DOHH2 (cell line): ENCODE results near the gene NFYC.

Source experiments
- H3F3A ChIP-seq: fragments of 200-600 bp; sonication (generic), shearing (Covaris generic); 2 replicates; pipeline ENCODE4 v1.6.0; 2016; ENCODE audit warnings: antibody characterized with exemption, mild to moderate bottlenecking; ENCODE audit not compliant: control insufficient read depth, insufficient read depth
- H3K27ac ChIP-seq: fragments of 200-600 bp; sonication (generic); 2 replicates; pipeline ENCODE4 v1.5.1; 2014; ENCODE audit warnings: low read depth, mild to moderate bottlenecking, low read length, moderate library complexity
- H3K27me3 ChIP-seq: fragments of 200-600 bp; sonication (generic); 2 replicates; pipeline ENCODE4 v1.6.1; 2014; ENCODE audit warnings: mild to moderate bottlenecking, low read length, mixed read lengths; ENCODE audit not compliant: control insufficient read depth
- H3K36me3 ChIP-seq: fragments of 200-600 bp; sonication (generic); 2 replicates; pipeline ENCODE4 v1.6.1; 2014; ENCODE audit warnings: mild to moderate bottlenecking, low read length, moderate library complexity, mixed read lengths; ENCODE audit not compliant: control insufficient read depth
- H3K4me1 ChIP-seq: fragments of 200-600 bp; sonication (generic); 2 replicates; pipeline ENCODE4 v1.6.1; 2014; ENCODE audit warnings: mild to moderate bottlenecking, low read length, mixed read lengths; ENCODE audit not compliant: control insufficient read depth
- H3K4me2 ChIP-seq: fragments of 200-600 bp; sonication (generic); 2 replicates; pipeline ENCODE4 v1.6.0; 2014; ENCODE audit warnings: mild to moderate bottlenecking, low read length, moderate library complexity
- H3K4me3 ChIP-seq: fragments of 200-600 bp; sonication (generic); 2 replicates; pipeline ENCODE4 v1.5.1; 2014; ENCODE audit warnings: mild to moderate bottlenecking, low read length, mixed read lengths
- H3K79me2 ChIP-seq: fragments of 200-600 bp; sonication (generic); 2 replicates; pipeline ENCODE4 v1.6.1; 2014; ENCODE audit warnings: mild to moderate bottlenecking, low read length, mixed read lengths; ENCODE audit not compliant: control insufficient read depth
- H3K9me2 ChIP-seq: fragments of 200-600 bp; sonication (generic); replicated peaks from 2 replicates; pipeline ENCODE4 v1.6.1; 2014; ENCODE audit warnings: mild to moderate bottlenecking, low read length, mixed read lengths; ENCODE audit not compliant: control insufficient read depth
- H3K9me3 ChIP-seq: fragments of 200-600 bp; sonication (generic); 2 replicates; pipeline ENCODE4 v1.6.1; 2014; ENCODE audit warnings: antibody characterized with exemption, low read length, mixed read lengths; ENCODE audit not compliant: control insufficient read depth, insufficient read depth
- H4K20me1 ChIP-seq: fragments of 200-600 bp; sonication (generic); 2 replicates; pipeline ENCODE4 v1.6.0; 2014; ENCODE audit warnings: low read depth, mild to moderate bottlenecking, antibody characterized with exemption, low read length, moderate library complexity; ENCODE audit not compliant: control insufficient read depth, insufficient read depth
- EZH2phosphoT487 ChIP-seq: fragments of 200-600 bp; sonication (generic); IDR thresholded peaks from 2 replicates; pipeline ENCODE4 v1.6.1; 2017; ENCODE audit warnings: borderline replicate concordance, mild to moderate bottlenecking, antibody characterized with exemption, low read length, moderate library complexity, mixed read lengths
- TF ChIP-seq, protein P1 (sequence below): fragments of 200-600 bp; sonication (generic); IDR thresholded peaks from one replicate; pipeline ENCODE4 v1.5.1; 2014; ENCODE audit warnings: antibody characterized with exemption, mild to moderate bottlenecking, low read depth, low read length; ENCODE audit not compliant: poor library complexity, severe bottlenecking

NFYC gene

GRCh38 chr1:40782371-40782956 lies 91.0 kb downstream of the NFYC start:
- H3K27ac ChIP-seq = no peak overlapping the region
- no peaks in the 10 kb centered on the region for H3K9me2 ChIP-seq
- H3K79me2 ChIP-seq = no peaks in the 10 kb centered on the region
- H3K4me1 ChIP-seq = no peaks in the 10 kb centered on the region
- no peaks in the 10 kb centered on the region for H3K36me3 ChIP-seq
- H3K4me3 ChIP-seq = no peak overlapping the region
- H3K9me3 ChIP-seq = no peaks in the 10 kb centered on the region
- H3K27me3 ChIP-seq = peaks cover 26% of the 10 kb centered on the region
- H4K20me1 ChIP-seq = no peaks in the 10 kb centered on the region
- TF ChIP-seq, protein P1, sequence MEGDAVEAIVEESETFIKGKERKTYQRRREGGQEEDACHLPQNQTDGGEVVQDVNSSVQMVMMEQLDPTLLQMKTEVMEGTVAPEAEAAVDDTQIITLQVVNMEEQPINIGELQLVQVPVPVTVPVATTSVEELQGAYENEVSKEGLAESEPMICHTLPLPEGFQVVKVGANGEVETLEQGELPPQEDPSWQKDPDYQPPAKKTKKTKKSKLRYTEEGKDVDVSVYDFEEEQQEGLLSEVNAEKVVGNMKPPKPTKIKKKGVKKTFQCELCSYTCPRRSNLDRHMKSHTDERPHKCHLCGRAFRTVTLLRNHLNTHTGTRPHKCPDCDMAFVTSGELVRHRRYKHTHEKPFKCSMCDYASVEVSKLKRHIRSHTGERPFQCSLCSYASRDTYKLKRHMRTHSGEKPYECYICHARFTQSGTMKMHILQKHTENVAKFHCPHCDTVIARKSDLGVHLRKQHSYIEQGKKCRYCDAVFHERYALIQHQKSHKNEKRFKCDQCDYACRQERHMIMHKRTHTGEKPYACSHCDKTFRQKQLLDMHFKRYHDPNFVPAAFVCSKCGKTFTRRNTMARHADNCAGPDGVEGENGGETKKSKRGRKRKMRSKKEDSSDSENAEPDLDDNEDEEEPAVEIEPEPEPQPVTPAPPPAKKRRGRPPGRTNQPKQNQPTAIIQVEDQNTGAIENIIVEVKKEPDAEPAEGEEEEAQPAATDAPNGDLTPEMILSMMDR = no peak
- TF ChIP-seq EZH2phosphoT487 = no peak
- no peaks in the 10 kb centered on the region for H3F3A ChIP-seq
- no peak overlapping the region for H3K4me2 ChIP-seq

- Histone ChIP-seq H3K4me2 (no peak within 1 kb of the TSS), H3K4me3 (no peak within 1 kb of the TSS), H3F3A (no peaks in the 10 kb centered on the region), H3K79me2 (no peaks in the 10 kb centered on the region), H4K20me1 (no peaks in the 10 kb centered on the region), H3K4me1 (no peaks in the 10 kb centered on the region), H3K9me2 (no peaks in the 10 kb centered on the region), H3K36me3 (no peaks in the 10 kb centered on the region), H3K27me3 (peaks cover 26% of the 10 kb centered on the region), H3K9me3 (no peaks in the 10 kb centered on the region), H3K27ac (no peak within 1 kb of the TSS)
- TF ChIP-seq, protein P1 = no peak
- TF ChIP-seq EZH2phosphoT487 = peak; percentile 86
These were observed 91.7 kb downstream of the NFYC start, which contains the start of gene KCNQ4 for GRCh38 chr1:40783001-40783905. KCNQ4 (plus strand) TSS chr1:40783787; CDS start chr1:40784094, 307 bp downstream.

- Histone ChIP-seq H3K27me3 (peaks cover 26% of the 10 kb centered on the region), H3K27ac (no peak overlapping the region), H3K9me3 (no peaks in the 10 kb centered on the region), H4K20me1 (no peaks in the 10 kb centered on the region), H3F3A (no peaks in the 10 kb centered on the region), H3K79me2 (no peaks in the 10 kb centered on the region), H3K36me3 (no peaks in the 10 kb centered on the region), H3K9me2 (no peaks in the 10 kb centered on the region), H3K4me2 (no peak overlapping the region), H3K4me1 (no peaks in the 10 kb centered on the region), H3K4me3 (no peak overlapping the region)
- TF ChIP-seq, protein P1 = no peak
- TF ChIP-seq EZH2phosphoT487 = 0 out of 2 replicates have a peak, but pooled peaks have one; percentile 37
These were observed 92.8 kb downstream of the NFYC start for GRCh38 chr1:40784141-40784770.
